HL-60/S4 (cell line): Measurements from ENCODE around the gene TDRKH.
"Not testable (repeated sequence)": the region's sequence is repeated elsewhere in the genome, so short reads cannot be mapped to it uniquely, and the experiment has no call there.

ENCODE experiments used
- in situ Hi-C: fragments of 300-500 bp; cut with MboI; formaldehyde crosslinking; loops from 2 replicates; pipeline ENCODE4 v1.14.3; 2022; ENCODE audit warnings: low sequenced_read_pairs

The TDRKH gene

DNA sequence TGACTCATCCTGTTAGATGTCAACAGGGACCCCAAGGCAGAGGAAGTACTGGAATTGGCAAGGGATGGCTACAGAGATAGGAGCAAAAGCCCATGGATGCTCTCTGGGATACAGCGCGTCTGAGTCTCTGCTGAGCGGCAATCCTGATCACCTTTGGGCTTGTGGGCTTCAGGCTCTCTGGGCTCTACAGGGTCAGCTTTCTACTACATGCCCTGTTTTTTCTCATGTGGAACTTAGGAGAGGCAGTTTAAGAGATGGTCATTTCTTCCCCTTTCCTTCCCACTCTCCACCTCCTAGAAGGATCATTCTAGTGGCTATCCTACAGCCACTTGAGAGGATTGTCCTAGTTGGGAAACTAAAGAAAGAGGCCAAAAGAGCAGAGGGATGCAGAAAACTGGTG, 13.6 kb upstream of the TDRKH start:
- in situ Hi-C loops: no loop called here

DNA sequence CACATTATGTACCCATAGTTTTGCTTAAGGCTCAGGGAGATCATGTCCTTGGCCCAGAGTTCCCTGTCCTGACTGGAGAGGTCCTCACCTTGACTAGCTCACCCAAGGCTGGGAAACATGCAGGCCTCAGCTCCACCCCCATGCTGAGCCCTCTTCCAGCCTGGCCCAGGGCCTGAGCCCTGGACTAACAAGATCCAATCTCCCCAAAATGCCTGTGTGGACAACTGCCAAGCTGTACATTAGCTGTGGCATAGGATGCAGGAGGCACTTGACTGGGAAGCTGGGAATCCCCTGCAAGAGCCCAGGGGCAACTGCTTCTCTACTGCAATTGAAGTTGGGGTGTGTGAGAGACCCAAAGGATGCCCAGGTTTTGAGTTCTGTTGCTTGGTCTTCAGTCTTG, 12.9 kb upstream of the TDRKH start:
- in situ Hi-C loops: no loop called here

DNA sequence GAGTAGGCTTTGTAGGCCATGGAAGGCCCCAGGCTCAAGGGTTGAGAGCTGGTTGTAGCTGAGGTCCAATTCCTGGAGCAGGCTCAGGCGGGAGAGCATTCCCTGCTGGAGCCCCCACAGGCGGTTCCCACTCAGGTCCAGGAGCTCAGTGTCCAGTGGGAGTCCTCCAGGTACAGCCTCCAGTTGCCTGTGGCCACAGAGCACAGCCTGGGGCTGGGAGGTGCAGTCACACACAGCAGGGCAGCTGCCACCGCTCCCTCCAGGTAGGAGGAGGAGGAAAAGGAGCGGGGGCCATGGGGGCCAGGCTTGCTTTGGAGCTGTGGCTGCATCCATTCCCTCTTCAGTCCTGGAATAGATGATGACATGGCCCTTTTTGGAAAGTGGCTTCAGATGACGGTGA, 12.1 kb upstream of the TDRKH start:
- in situ Hi-C loops: no loop called here

DNA sequence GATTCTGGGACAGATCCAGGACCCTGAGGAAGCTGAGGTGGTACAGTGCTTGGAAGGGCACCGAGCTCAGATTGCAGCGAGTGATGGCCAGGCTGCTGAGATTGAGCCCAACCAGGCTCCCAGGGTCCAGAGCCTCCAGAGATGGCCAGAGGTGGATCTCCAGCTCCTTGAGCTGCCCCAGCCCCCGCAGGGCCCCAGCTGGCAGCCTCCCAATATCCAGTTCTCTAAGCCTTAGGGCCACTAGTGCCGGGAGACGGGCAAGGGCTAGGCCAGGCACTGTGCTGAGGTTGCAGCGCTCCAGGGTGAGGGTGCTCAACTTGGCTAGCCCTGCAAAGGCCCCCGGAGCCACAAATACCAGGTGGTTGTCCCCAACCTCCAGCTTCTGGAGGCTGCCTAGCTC, 11.5 kb upstream of the TDRKH start:
- in situ Hi-C loops: no loop called here

DNA sequence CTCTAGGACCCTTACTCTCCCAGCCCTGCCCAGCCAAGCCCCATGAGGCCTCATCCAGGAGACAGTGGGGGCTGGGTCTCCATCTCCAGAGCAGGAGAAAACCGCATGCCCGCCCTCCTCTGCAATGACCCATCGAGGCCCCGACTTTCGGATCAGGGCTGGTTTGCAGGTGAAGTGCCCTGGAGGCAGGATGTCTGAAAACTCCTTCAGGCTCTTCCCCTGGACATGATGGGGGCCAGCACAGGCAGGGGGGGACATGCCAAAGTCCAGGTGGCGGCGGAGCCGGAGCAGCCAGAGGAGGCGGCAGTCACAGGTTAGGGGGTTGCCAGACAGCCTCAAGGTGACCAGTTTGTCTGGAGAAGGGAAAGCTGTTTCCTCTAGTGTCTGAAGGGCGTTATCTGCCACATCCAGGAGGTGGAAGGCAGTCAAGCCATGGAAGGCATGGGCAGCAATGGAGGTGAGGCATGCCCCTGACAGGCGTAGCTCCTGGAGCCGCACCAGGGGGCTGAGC, 11.1 kb upstream of the TDRKH start:
- in situ Hi-C loops: no loop called here

DNA sequence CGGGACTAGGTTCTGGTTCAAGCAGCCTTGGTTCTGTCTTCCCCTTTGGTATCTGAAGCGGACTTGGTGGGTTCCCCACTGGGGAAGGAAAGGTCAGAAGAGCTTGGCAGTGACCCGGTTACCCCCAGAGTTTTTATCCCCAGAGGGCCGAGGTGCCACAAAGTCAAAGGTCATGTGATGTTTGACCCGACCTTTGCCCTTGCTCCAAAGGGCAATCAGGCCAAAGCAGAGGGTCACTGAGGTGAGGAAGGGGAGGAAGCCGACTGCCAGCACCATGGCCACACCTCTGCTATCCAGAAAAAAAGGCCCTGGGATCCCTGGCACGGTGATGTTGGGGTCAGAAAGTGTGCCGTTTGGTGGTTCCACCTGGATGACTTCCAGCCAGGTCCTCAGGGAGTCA, 10.5 kb upstream of the TDRKH start:
- in situ Hi-C loops: no loop called here

DNA sequence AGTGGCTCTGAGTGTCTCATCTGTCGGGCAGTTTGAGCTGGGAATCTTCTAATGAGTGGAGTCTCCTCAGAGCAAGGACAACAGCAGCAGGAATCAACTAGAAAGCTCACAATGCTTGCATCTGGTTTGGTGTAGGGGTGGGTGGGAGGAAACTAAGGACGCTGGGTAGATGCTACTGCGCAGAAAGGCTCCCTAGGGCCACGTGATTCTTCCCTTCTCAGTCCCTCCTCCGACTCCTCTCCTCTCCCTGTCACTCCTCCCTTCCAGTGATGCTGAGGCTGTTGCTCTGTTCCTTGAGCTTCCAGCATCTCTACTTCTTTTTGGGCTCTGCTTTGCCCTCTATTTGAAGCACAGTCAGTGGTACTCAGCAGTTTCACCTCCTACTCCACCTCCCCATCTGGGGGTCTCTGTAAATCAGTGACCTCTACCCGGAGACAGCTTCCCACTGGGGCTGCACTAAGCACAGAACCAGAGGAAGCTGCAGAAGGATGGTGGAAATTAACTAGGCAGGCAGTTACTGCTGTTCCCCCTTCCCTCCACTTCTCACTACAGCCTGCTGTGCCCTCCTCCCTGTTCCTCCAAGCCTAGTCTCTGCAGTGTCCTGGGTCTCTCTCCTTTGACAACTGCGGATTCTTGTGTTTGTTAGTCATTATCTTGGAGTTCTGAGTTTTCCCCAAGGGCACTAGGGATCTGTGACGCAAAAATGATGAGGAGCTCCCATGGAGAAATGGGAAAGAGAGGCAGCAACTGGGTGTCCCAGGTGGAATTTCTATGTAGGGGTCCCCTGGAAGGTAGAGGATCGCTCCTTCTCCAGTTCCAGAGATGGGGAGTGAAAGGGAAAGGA, 9.1 kb upstream of the TDRKH start:
- in situ Hi-C loops: no loop called here

DNA sequence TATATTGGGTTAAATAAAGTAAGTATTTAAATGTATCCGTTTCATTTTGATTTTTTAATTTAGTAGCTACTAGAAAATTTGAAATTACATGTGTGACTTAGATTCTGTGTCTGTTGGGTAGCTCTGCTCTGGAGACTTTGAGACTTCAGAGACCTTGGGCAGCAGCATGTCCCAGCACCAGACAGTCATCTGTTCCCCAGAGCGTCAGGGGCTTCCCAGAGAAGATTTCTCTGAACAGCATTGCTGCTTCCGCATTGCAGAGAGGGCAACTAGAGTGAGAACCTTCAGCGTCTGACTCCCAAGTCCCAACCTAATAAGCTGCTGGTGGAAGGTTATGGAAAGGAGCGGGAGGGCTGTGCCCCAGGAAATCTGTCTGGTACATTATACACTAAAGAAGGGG, 8.3 kb upstream of the TDRKH start:
- in situ Hi-C loops: no loop called here

DNA sequence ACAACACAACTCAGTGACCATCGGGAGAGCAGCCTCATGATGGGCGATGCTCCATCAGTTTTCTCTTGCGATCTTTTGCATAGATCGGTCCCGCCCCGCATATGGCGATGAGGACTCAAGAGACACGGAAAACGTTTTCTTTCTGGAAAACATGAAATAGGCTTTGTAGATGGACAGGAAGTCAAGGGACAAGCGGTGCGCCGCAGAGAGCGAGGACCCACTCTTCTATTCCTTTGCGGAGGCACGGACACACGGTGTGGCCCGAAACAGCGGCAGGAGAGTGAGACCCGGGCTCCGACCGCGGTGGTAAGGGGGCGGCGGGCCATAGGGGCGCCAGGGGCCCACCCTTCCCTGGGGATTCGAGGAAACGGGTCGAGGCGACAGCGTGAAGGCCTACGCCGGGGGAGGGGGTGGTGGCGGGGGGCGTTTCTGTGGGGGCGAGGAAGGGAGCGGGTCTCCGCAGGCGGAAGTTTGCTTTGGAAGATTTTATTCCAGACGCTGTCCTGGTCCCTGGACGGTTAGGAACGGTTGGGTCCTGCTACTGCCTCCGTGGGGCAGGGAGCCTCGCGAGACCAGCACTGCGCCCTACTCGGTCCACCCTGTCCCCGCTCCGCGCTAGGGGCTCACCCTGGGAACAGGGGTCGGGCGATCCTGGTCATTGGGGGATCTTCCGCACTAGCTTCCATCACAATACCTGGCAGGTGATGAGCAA, 796 bp upstream of the TDRKH start:
- in situ Hi-C loops: no loop called here

DNA sequence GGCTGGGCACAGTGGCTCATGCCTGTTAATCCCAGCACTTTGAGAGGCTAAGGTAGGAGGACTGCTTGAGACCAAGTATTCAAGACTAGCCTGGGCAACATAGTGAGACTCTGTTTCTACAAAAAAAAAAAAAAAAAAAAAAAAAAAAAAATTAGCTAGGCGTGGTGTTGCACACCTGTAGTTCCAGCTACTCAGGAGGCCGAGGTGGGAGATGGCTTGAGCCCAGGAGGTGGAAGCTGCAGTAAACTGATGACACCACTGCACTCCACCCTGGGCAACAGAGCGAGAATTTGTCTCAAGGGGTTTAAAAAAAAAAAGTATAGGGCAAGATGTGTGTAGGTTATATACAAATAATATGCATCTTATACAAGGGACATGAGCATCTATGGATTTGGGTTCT, 2.6 kb downstream of the TDRKH start:
- in situ Hi-C loops: no loop called here

DNA sequence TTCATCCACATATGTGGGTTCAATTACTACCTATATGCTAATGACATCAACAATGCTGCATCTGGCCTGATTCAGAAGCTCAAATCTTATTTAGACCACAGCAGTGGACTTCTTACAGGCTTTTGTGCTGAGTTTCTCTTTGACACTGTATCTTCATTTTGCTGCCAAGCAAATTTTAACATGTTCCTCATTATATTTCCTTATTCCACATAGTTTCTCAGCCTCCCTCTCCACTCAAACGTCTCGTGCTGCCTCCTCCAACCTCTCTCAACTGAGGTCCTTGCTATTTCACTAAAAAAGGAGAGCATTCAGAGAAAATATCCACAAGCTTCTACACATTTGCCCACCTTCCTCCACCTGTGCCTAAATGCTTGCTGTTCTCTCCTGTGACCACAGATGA, 6.5 kb downstream of the TDRKH start:
- in situ Hi-C loops: no loop called here

DNA sequence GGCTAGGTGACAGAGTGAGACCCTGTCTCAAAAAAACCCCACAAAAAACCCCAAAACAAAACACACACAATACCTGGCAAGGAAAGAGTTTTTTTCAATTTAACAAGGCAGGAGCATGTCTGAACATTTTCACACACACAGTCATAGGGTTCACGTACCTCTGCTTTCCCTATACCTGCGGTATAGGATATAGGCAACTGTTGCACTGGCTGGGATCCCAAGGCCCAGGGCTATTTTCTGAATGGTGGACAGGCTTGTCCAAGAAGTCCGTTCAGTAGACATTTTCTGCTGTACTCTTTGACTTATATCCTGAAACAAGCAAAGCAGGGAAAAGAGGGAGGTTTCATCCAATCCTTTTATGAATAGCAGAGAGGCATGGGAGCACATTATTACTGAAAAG, 7.6 kb downstream of the TDRKH start:
- in situ Hi-C loops: no loop called here

DNA sequence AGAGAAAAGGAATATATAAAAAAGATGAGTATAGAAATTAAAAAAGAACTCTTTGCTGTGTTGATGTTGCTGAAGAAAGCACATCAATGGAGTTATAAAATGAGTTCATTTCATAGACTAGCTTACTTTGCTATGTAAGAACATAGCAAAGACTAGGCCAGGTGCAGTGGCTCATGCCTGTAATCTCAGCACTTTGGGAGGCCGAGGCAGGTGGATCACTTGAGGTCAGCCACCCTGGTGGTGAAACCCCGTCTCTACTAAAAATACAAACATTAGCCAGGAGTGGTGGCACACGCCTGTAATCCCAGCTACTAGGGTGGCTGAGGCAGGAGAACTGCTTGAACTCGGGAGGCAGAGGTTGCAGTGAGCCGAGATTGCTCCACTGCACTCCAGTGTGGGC, 8.3 kb downstream of the TDRKH start:
- in situ Hi-C loops: not testable (repeated sequence)

DNA sequence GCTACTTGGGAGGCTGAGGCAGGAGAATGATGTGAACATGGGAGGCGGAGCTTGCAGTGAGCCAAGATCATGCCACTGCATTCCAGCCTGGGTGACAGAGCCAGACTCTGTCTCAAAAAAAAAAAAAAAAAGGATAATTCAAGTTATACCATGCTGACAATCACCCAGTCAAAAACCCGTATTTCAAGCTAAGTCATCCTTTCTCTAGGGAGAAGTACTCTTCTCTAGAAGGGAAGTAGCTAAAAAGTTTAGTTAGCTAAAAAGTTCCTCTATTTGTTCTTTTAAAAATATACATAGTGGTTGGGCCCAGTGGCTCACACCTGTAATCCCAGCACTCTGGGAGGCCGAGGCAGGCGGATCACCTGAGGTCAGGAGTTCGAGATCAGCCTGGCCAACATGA, 9.6 kb downstream of the TDRKH start:
- in situ Hi-C loops: not testable (repeated sequence)

DNA sequence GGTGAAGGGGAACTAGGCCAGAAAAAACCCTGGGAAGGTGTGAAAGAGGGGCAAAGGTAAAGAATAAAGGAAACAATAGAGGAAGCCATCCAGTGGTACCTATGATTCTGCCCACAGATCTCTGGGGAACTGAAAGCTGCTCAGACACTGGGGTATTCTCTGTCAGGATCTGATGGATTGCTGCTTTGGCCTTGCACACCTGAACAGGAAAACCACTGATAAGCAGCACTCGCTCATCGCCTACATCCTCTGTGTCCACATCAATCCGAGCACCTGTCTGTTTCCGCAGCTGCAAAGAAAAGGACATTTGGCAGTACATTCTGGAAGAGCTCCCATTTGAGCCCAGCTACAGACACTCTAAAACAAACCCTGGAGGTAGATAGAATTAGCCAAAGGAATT, 10.4 kb downstream of the TDRKH start:
- in situ Hi-C loops: no loop called here

DNA sequence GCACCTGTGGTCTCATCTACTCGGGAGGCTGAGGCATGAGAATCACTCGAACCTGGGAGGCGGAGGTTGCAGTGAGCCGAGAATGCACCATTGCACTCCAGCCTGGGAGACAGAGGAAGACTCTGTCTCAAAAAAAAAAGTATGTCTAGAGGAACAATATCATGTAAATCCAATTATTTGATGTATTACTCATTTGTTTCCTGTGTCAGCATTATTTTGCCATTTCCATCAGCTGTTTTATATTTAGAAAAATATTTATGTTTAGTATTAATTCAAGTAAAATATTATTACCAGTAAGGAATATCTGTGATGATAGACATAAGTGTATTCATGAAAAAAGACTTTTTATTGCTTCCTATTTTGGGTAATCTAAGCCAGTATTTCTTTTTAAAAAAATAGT, 13.0 kb downstream of the TDRKH start:
- in situ Hi-C loops: no loop called here

DNA sequence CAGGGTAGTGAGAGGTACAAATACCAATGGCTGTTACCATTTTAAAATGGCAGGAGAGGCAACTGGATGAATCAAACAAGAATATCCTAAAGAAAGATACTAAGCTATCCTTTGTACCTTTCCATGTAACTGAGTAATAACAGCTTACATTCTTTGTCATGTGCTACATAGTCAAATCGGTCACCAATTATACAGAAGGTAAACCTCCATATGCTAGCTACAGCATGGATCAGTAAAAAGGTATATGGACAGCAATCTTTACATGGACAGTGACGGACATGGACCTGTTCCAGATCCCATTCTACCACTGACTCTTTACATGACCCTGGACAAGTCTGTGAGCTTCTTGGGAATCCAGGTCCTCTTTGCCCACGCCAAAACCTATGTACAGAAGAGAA, 13.6 kb downstream of the TDRKH start:
- in situ Hi-C loops: no loop called here

DNA sequence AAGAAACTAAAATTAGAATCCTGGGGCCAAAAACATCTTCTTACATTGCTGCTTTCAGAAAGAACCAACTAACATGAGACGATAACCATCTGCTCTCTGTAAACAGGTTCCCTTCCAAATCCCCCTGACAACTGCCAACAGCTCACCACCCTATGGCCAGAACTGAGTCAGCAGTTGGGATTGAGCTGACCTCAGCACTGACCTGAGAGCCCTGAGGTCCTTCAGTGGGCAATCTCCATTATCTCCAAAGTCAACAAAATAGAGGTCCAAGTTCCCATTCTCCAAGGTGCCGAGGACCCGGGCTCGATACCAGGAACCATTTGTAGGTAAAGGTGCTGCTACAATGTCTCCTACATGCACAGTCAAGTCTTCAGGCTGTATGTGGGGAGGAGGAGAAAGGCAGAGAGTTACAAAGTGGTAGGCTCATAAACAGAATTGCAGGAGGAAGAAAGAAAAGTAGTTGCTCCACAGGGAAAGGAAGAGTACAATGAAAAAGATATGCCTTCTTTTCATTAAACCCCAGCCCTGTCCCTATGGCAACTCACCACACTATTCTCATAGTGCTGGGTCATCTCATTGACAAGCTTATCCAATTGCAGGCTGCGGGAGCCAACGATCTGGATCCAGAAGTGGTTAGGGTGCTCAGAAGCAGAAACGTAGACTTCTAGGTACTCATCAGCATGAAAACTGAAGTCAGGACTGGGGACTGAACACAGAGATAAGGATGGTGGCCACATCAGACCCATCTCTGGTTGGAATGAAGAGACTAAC, 14.2 kb downstream of the TDRKH start:
- in situ Hi-C loops: no loop called here

DNA sequence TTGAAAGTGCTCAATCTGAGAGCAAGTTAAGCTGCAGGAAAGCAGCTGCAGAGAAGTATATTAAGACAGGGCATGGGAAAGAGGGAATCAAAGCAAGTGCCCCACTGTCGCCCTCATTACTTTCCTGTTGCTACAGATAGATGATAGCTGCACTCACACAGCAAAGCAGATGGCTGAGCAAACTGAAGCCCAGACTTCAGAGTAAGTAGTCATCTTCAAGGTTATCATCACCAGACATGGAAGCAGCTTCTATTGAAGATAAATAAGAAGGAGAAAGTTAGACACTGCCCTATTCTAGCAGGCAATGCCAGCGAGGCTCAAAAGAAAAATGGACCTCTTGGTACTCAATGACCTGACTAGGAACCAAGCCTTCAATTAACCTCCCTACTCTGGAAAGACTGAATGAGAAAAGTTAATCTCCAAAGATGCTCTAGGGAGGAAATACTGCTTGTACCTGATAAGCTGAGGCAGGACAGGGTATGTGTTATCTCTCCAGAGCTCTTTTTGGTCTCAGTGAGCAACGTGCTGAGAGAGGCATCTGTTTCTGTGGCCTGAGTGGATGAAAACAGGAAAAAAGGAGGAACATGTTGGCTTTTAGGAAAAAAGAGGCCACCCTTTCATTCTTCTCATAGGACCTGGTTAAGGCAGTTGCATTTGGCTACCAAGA, 15.9 kb downstream of the TDRKH start:
- in situ Hi-C loops: no loop called here

DNA sequence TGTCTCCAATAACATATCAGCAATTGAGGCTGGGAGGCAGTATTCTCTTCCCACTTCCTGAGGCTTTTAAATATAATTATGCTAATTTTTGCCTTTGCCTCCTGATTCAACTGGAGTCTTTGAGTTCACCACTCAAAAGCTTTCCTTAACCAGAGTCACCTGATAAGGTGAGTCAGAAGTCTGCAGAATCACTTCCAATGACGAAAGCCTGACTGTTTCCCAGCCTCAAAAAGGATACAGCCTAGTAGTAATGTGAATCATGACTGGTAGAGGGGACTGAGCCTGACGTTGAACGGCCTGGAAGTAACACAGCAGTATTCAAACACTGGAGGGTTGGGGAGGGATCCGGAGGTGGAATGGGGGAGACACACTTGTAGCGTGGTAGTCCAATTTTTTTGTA, 16.6 kb downstream of the TDRKH start:
- in situ Hi-C loops: no loop called here

DNA sequence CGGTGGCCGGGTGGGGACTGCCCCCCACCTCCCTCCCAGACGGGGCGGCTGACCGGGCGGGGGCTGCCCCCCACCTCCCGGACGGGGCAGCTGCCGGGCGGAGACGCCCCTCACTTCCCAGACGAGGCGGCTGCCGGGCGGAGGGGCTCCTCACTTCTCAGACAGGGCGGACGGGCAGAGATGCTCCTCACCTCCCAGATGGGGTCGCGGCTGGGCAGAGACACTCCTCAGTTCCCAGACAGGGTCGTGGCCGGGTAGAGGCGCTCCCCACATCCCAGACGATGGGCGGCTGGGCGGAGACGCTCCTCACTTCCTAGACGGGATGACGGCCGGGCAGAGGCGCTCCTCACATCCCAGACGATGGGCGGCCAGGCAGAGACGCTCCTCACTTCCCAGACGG, 21.0 kb downstream of the TDRKH start:
- in situ Hi-C loops: not testable (repeated sequence)
